Raji (cell line): ENCODE measurements around the gene DYNC1I1.

Source experiments
- POLR2A ChIP-seq: IDR thresholded peaks from 2 replicates; pipeline ENCODE4 v1.6.1; 2011; ENCODE audit warnings: low read depth, low read length, control low read depth; ENCODE audit not compliant: insufficient read depth

DYNC1I1 gene

DNA sequence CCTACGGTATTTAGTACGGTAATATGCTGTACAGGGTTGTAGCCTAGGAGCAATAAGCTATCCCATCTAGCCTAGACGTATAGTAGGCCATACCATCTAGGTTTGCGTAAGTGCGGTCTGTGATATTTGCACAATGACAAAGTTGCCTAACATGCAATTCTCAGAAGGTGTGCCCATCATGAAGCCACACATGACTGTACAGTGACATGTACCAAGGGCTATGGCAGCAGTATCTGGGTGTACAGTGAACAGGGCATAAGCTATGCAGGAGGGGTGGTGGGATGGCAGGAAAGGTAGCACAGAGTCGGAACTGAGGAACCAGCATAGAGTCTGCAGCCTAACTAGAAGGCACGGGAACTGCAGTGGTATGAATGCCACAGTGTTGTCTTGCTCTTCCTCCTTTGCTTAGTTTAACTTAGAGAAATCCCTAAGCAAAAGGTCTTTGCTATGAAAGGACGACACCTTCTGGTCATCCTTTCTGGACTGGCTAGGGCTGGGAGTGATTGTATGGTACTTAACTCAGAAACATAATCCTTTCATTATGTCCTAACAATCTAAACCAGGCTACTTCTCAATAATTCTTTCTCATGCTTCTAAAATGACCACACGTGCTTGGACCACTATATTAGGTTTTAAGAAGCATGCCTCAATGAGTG is 93.5 kb downstream of the DYNC1I1 start:
- TF ChIP-seq POLR2A: no peak

GRCh38 chr7:95867309-95867708 is 95.0 kb downstream of the DYNC1I1 start:
- no peak for TF ChIP-seq POLR2A

DNA sequence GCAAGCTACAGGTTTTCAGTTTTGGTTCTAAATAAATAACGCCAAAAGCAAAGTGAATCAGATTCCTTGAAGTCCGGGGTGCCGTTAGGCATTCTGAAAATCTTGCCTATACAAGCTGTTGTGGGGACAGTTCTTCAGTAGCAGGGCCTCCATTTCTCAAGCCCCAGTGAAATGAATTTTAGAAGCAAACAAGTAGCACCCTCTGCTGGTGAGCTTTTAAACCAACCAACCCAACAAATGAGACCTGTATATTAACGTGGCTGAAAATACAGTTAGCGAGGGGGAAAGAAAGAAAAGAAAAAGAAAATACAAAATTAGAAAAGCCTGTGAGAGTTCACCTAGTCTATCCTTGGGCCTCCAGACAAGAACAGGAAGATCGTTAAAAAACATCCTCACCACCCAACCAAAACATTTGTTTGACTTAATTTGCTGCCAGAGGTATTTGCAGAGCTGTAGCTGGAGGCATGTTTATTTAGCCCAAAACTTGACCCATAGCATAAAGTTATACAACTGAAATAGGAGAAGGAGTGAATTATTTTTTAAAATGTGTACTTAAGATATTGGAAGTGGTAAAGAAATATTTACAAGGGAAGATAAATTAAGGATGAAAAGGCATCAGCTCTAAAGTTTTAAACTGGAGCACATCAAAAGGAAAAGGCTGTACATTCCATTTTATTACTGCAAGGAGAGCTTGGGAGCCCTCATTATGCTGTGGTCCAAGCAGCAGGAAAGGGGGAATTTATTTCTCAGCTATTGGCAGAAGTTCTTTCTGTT is 98.9 kb downstream of the DYNC1I1 start:
- TF ChIP-seq POLR2A: no peak

DNA sequence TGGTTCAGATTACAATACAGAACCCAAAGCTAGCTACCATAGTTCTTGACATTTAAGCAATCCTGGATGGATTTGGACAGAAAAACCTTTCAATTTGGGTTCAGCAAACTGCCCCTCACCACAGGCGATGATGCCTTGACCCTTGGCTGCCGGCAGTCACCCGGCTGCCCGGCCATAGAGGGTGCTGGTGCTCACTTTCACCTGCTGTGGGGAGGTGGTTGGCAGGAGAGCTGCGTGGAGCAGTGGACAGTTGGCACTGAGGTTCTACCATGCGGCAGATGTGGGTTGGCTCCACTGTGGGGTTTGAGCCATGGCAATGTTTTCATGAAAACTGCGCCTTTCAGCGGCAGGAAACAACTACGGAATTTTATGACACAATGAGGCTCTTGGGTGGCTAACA is 99.5 kb downstream of the DYNC1I1 start:
- no peak for TF ChIP-seq POLR2A

- no peak for TF ChIP-seq POLR2A
These were observed 101.8 kb downstream of the DYNC1I1 start for GRCh38 chr7:95874129-95874528.

DNA sequence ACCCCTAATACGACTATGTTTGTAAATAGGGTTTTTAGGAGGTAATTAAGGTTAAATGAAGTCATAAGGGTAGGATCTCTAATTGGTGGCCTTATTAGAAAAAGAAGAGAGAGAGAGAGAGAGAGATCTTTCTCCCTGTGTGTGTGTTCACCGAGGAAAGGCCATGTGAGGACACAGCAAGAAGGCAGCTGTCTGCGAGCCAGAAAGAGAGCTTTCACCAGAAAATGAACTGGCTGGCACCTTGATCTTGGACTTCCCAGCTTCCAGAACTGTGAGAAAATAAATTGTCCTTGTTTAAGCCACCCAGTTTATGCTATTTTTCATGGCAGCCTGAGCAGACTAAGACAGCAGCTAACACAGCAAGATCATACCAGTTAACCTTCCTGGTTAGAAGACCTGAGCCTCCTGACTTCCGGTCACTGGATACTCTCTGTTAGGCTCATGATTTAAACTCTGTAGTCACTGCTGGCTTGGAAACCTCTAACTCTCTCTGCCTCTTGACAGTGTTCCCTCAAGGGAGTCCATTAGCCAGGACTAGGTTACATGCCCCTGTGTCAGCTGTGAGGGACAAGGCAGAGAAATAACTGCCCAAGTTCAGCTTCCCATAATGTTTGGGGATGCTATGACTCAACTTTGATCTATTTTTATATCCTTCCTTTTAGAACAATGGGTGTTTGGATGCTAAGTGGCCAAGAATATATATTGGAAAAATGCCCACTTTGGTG is 102.3 kb downstream of the DYNC1I1 start:
- no peak for TF ChIP-seq POLR2A

- no peak for TF ChIP-seq POLR2A
These were observed 103.2 kb downstream of the DYNC1I1 start for GRCh38 chr7:95875519-95875918.

- no peak for TF ChIP-seq POLR2A
These were observed 106.3 kb downstream of the DYNC1I1 start for GRCh38 chr7:95878677-95879076.

DNA sequence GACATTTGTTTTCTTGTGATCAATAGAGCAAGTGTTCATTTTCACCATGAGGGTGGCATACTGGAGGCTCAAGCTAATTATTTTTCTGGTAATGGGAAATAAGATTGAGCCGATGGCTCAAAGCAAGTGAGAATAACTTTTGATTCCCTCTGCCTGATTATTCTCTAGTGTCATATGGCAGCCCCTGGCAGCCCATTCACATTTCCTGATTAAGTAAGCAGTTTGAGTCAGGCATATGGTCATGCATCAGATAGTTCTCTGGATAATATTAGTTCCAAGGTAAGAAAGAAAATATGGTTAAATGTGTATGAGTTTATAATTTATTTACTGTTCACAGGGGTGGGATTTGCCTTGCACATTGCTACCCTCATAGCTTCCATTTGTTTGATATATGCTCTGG is 109.2 kb downstream of the DYNC1I1 start:
- no peak for TF ChIP-seq POLR2A

GRCh38 chr7:95883217-95883616 is 110.9 kb downstream of the DYNC1I1 start:
- TF ChIP-seq POLR2A: no peak

- TF ChIP-seq POLR2A: no peak
These were observed 114.2 kb downstream of the DYNC1I1 start for GRCh38 chr7:95886501-95887090.

GRCh38 chr7:95893484-95893883 is 121.1 kb downstream of the DYNC1I1 start:
- no peak for TF ChIP-seq POLR2A

- TF ChIP-seq POLR2A: no peak
These were observed 125.3 kb downstream of the DYNC1I1 start for GRCh38 chr7:95897557-95898251.

GRCh38 chr7:95899919-95900513 is 127.7 kb downstream of the DYNC1I1 start:
- TF ChIP-seq POLR2A: no peak

GRCh38 chr7:95901006-95901405 is 128.7 kb downstream of the DYNC1I1 start:
- no peak for TF ChIP-seq POLR2A
